ENCODE results near the gene CORO1A.
A peak's percentile ranks its signal among the peaks of the same experiment; 100 is the strongest.
"Not testable (repeated sequence)": the region's sequence is repeated elsewhere in the genome, so short reads cannot be mapped to it uniquely, and the experiment has no call there.

CORO1A gene

GRCh38 chr16:30183233-30184095, at the start of gene CORO1A:
Gene CORO1A, plus strand, starts transcription at chr16:30183602. Its CDS starts 1,608 bp downstream, at chr16:30185210.
- DNase-seq, result peak; percentile 53 to 56

- DNase-seq, result no peak
These were observed 46.3 kb upstream of the CORO1A start for GRCh38 chr16:30136971-30137605.

GRCh38 chr16:30137897-30138296, 45.5 kb upstream of the CORO1A start:
- no peak for DNase-seq

- DNase-seq, result no peak
These were observed 43.6 kb upstream of the CORO1A start for GRCh38 chr16:30139583-30140481.

GRCh38 chr16:30141750-30142149, 41.7 kb upstream of the CORO1A start:
- no peak for DNase-seq

GRCh38 chr16:30142672-30143346, 40.6 kb upstream of the CORO1A start:
- DNase-seq, result peak; percentile 10 to 29

- no peak for DNase-seq
These were observed 40.1 kb upstream of the CORO1A start for GRCh38 chr16:30143347-30143702.

GRCh38 chr16:30144017-30144416, 39.4 kb upstream of the CORO1A start:
- DNase-seq, result no peak

- DNase-seq, result no peak
These were observed 38.5 kb upstream of the CORO1A start for GRCh38 chr16:30144917-30145316.

GRCh38 chr16:30145657-30146056, 37.7 kb upstream of the CORO1A start:
- DNase-seq, result no peak

GRCh38 chr16:30147843-30148510, 35.4 kb upstream of the CORO1A start:
- DNase-seq, result no peak

- DNase-seq, result no peak
These were observed 34.0 kb upstream of the CORO1A start for GRCh38 chr16:30149250-30149930.

GRCh38 chr16:30151091-30151490, 32.3 kb upstream of the CORO1A start:
- no peak for DNase-seq

GRCh38 chr16:30152517-30152916, 30.9 kb upstream of the CORO1A start:
- DNase-seq, result no peak

GRCh38 chr16:30155188-30155587, 28.2 kb upstream of the CORO1A start:
- no peak for DNase-seq

- no peak for DNase-seq
These were observed 26.2 kb upstream of the CORO1A start for GRCh38 chr16:30157214-30157613.

- no peak for DNase-seq
These were observed 19.9 kb upstream of the CORO1A start for GRCh38 chr16:30163538-30163937.

- peak; percentile 88 to 90 for DNase-seq
These were observed 17.1 kb upstream of the CORO1A start for GRCh38 chr16:30166202-30166902.

GRCh38 chr16:30168746-30169145, 14.7 kb upstream of the CORO1A start:
- DNase-seq, result not testable (repeated sequence)

GRCh38 chr16:30169416-30169815, 14.0 kb upstream of the CORO1A start:
- not testable (repeated sequence) for DNase-seq

GRCh38 chr16:30170145-30170544, 13.3 kb upstream of the CORO1A start:
- not testable (repeated sequence) for DNase-seq
